ENCODE measurements around the gene CASP4. TPM values are rescaled to one million over a fixed set of nuclear protein-coding genes. Genes with fewer than 3 reads are reported as not detected.

The CASP4 gene
- total RNA-seq, result 166 and 167 TPM in 2 replicates

DNA sequence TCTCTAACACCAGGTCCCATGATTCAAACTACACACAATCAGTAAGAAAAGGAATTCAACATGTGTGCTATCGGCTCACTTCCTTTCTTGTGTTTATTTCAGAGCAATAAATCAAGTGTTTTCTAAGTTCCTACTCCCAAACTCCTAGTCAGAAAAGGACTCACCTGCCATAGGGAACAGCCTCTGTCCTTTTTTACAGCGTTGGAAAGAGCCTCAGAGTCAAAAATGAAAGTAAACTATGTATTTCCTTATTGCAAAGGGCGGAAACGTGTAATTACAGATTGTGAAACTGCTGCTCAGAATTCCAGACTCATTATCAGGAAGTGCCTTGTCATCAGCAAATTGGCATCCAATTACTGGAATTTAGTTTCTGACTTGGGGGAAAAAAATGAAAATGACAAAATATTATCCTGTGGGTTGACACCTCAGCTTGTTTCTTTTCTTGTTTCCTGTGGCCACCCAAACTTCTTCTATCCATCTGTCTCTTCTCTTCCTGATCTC is at the start of gene CASP4:
TSS of gene CASP4 (minus strand) at position 220 of the 501 bp plus-strand sequence. CDS start at position 171, 49 bp downstream.

DNA sequence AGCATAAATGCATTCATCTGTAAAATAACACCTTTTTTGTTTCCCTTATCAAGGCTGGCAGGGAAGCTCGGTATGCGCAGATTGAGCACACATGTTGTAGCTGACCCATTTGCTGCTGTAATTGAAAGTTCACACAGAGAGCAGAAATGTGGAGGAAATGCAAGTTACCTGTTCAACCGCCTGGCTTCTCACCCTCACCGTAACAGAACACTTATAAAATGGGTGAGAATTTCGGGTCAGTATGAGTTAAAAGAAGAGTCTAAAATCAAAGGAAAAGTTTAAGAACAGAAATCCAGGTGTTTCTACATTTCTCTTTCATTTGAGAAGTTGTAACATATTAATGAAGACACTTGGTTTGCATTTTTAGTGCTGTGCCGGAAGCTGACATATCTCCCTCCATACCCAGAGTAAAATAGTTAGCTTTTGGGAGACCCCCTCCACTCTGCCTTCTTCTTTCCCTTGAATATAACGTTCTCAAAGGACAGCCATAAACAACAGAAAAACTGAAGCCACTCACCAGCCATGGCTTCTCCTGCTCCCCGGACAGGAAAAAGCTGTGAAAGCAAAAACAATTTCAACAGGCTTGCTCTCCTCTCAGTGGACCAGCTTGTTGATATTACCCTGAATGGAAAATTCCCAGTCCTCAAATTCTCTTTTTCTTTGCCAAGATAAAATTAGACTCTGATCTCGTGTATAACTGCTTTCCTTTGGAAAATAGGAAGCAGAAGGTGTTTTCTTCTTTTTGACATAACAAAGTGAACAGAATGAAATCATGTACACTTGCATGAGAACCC is 70.3 kb downstream of the CASP4 start, which contains the start of gene CASP12:
TSS of gene CASP12 (minus strand) at position 570 of the 794 bp plus-strand sequence.

Other genes with a start within 250 kb of the CASP4 start
- 0.06 TPM in 1 of 2 replicates, not detected in the other for gene CASP12, start 70.1 kb downstream of the CASP4 start, total RNA-seq
- not detected in 2 replicates for gene CASP5, start 54.6 kb upstream of the CASP4 start, total RNA-seq
- 33.2 and 34.4 TPM in 2 replicates for gene CASP1, start 66.6 kb upstream of the CASP4 start, total RNA-seq
- 15.3 and 17.0 TPM in 2 replicates for gene CARD16, start 76.8 kb upstream of the CASP4 start, total RNA-seq
- gene CARD18, start 171.2 kb upstream of the CASP4 start, total RNA-seq, result not detected in 2 replicates

Measured in aortic smooth muscle cell (primary cell).